GM19025 (cell line): Measurements from ENCODE around the gene SDK2.

Experiments
- ATAC-seq: cut with Tn5 transposase; IDR thresholded peaks from one replicate; pipeline ENCODE4 v1.9.1; 2021; ENCODE audit warnings: mild to moderate bottlenecking, low read depth, moderate library complexity; ENCODE audit not compliant: unreplicated experiment

The SDK2 gene

GRCh38 chr17:73411313-73411747 lies 232.9 kb downstream of the SDK2 start:
- no peak for ATAC-seq

- no peak for ATAC-seq
These were observed 233.5 kb downstream of the SDK2 start for GRCh38 chr17:73410586-73411312.

- ATAC-seq = no peak
These were observed 240.0 kb downstream of the SDK2 start for GRCh38 chr17:73404246-73404645.

DNA sequence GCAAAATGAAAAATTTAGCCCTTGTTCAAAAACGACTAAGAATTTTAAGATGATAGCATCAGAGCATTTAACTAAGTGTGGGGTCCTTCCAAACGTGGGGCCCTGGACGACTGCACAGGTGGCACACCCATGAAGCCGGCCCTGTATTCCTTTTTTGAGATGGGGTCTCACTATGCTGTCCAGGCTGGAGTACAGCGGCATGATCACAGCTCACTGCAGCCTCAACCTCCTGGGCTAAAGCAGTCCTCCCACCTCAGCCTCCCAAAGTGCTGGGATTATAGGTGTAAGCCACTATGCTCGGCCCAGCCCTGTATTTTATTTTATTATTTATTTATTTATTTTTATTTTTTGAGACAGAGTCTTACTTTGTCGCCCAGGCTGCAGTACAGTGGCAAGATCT lies 241.8 kb downstream of the SDK2 start:
- ATAC-seq = no peak

- ATAC-seq = no peak
These were observed 242.3 kb downstream of the SDK2 start for GRCh38 chr17:73401911-73402310.

- no peak for ATAC-seq
These were observed 243.2 kb downstream of the SDK2 start for GRCh38 chr17:73400915-73401545.

DNA sequence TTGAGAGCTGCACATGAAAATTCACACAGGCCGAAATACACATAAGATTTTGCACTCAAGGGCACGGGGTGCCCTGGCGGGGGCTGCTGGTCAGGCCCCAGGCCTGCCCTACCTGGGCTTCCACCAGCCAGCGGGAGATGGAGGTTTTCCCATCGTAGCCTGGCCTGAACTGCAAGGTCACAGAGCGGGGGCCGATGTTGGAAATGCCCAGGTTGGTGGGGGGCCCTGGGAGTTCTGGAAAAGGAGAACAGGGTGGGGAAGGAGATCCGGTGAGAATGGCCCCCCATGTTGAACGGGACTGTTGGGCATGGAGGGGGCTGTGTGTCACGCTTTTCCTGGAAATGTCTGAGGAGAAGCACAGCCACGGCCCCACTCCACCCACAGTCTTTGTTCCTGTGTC lies 245.2 kb downstream of the SDK2 start:
- no peak for ATAC-seq

DNA sequence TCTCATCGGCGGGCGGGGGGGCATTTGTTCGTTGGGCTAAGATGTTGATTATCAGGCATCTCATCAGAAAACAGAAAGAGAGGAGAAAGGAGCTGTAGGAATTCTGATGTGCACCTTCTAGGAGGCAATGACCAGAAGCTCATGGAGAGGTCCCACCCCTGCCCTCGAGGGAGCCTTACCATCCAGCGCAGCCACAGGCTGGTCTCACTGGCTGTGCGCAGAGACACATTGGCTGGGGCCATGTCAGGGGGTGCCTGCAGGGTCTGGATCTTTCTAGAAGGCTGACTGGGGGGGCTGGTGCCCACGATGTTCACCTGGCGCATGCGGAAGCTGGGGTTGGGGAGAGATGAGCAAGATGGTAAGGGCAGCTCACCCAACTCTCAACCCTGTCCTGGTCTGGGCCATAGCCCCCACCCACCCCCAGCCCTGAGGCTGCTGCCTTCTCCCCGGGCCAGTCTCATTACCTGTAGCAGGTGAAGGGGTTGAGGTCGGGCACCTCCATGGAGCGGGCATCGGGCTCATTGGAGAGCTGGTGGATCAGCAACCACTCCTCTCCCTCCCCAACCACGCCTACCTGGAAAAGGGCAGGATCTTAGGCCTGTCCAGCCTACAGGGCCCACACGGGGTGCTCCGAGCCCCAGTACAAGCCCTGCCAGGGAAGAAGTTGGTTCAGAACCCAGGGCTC lies 246.2 kb downstream of the SDK2 start:
- ATAC-seq = no peak

DNA sequence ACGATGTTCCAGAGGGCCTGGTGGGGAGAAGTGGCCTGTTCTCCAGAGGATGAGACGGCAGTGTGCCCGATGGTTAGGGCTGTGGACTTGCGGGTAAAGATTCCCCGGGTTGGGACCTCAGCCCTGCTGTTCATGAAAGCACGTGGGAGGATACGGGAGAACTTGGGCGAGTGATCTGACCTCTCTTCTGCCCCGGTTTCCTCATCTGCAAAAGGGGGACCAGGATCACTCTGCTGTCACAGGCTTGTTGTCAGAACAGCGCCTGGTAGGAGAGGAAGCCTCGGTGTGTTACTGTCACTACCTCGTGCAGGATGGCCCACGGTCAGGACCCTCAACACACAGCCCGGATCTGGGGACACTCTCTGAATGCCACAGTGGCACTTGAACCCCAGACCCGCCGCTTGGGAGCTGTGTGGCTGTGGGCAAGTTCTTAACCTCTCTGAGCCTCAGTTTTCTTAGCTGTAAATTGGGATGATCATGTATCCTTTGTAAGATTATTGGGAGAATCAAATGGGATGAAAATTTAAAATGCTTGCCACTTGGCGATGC lies 246.9 kb downstream of the SDK2 start:
- ATAC-seq = no peak

DNA sequence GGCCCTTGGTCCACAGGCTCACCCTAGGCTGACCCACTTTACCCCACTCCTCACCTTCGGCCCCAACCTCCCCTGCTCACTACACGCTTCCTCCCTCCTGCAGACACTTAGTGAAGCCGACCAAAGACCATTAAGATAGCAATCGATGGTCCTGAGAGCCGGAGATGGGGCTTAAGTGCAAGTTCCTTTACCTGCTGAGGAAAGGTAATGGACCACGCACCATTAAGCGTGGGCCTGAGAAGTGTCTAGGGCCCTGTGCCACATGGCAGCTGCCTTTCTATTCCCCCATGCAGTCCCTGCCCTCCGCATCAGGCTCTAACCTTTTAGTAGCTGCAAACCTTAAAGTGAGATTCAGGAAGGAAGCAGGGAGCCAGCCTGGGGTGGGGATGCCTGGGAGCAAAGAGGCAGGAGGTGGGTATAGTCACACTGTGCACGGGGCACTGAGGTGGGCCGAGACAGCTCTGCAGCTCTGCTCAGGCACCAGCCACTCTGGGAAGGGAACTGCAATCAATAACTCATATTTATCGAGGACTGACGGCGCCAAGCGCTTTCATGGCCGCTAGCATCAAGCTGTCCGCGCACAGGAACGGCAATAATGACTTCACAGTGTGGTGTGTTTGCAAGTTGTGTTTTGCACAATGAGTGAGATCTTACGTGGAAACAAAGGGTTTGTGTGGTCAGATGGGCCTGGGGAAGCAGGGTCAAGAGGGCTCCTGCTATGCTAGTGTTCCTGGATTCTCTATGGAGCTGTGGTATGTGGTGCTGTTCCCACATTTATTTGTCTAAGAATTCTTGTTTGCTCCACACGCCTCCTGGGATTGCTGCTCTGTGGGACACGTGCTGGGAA lies 247.6 kb downstream of the SDK2 start:
- no peak for ATAC-seq

DNA sequence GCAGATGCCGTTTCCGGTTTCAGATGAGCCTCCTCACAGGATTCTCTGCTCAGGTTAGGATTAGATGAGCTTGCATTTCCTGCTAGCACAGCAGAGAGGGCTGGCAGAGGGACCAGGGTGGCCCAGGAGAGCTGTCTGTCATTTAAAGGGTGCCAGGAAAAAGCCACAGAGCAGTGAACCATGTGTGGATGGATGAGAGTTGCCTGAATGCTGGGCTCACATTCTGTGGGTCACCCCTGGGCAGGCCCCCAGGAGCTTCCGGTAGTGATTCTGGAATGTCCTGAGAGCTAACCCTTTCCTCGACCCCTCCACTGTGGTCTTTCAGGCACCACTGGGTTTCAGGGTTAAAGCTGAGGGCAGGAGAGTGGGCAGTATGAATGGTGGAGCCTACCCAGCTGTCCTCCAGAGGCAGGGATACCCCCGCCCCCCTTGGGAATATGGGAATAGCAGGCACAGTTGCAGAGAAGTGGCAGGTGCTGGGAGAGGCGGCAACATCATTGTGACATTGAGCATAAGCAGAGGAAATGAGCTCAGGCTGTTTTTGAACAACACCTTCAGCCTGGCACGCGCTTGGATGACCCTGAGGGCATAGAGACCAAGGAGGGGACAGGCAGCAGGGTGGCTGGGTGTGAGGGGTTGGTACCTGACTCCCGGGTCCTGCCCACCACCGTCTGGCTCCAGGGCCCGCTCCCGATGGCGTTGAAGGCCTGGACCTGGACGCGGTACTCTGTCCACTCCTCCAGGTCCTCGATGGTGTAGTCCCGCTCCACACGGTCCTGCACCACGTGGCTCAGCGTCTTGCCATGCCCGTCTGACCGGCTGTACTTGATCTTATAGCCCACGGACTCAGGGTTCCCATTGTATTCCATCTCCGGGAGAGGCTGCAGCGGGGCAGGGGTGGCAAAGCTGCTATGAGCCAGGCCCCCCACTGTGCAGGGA lies 249.5 kb downstream of the SDK2 start:
- no peak for ATAC-seq

DNA sequence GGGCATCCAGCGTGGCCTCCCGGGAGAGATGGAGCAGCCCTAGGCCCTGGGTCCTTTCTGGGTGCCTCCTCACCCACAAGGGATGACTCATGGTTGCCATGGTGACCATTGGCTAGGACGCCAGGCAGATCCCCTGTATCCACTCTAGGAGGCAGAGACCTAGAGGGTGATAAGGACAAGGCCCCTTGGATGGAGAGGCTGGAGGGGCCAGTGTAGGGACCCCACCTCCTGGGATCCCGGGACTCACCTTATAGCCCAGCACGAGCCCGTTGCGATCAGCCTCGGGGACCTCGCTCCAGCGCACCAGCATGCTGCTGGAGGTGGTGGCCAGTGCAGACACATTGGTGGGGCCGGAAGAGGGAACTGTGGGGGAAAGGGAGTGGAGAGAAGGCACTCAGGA lies 250.3 kb downstream of the SDK2 start:
- no peak for ATAC-seq

GRCh38 chr17:73393381-73393780 lies 250.9 kb downstream of the SDK2 start:
- ATAC-seq = no peak

DNA sequence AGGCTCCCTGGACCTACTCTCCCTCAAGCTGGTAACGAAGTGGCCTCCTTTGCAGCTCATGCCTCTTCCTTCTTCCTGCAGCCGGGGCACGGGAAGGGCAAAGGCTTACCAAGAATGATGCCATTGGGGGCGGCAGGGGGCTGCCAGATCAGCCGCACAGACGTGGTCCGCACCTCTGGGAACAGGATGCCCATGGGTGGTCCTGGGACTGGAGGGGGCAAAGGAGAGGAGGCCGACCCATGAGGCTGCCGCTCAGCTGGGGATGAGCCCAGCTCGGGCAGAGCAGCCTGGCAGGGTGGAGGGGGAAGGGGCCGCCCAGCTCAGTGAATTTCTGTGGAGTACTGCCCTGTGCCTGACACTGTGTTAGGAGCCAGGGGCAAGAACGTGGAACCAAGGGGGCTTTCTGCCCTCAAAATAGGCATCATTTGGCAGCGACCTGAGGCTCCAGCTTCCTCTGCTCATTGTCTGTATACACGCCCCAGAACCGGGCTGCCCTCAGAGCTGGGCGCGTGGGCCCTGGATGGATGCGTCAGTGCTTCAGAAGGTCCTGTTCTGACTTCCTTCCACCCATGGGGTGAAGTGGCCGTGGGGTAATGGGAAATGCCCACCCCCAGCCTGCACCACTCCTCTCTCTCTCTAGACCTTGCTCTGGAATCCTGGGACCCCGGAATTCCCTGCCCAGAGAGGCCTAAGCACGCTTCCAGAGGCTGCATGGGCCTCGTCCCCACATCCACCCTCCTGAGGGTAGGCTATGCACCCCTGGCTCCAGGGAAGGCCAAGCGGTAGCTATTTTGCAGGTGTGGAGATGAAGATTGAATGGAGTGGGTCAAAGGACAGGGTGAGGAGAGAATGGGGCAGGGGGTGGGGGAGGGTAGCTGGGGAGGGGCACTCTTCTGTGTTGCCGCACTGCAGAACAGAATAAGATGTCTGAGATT lies 252.6 kb downstream of the SDK2 start:
- no peak for ATAC-seq

DNA sequence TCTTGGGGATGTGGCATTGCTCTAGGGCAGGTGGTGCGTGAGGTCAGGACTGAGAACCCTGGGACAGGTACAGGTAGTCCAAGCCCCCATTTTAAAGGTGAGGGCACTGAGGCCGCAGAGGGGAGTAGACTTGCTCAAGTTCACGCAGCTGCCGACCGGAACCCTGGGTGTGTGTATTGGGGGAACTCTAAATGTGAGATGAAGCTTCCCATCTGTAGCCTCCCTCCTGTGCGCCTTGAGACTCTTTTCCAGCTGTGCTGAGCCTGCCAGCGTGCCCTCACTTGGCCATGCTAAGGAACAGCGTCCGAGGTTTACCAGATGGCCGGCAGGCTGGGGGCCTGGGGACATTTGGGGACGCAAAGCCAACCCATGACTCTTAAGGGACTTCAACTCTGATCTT lies 253.4 kb downstream of the SDK2 start:
- no peak for ATAC-seq

- ATAC-seq = no peak
These were observed 254.0 kb downstream of the SDK2 start for GRCh38 chr17:73390221-73390620.

DNA sequence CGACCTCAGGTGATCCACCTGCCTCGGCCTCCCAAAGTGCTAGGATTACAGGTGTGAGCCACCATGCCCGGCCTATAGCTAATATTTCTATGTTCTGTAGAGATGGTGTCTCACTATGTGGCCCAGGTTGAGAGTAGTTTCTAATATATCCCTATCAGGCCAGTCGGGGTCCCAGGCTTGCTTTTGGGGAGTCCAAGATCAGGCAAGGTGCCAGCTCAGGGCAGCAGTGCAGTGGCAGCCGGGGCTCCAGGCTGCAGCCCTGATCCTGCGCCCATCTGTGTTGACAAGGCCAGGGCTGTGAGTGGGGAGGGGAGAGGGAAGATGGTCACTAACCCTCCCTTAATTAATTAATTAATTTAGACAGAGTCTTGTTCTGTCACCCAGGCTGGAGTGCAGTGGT lies 254.8 kb downstream of the SDK2 start:
- ATAC-seq = no peak

DNA sequence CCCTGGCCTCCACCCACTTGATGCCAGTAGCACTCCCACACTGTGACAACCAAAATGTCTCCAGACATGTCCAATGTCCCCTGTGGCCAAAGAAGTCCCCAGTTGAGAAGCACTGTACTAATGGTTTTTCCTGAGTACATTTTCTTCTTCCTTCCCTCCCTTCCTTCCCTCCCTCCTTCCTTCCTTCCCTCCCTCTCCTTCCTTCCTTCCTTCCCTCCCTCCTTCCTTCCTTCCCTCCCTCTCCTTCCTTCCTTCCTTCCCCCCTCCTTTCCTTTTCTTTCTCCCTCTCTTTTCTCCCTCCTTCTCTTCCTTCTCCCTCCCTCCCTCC lies 255.7 kb downstream of the SDK2 start:
- no peak for ATAC-seq
